MCF 10A (cell line): ENCODE data around the gene PIGL. TPM values are rescaled to one million over a fixed set of nuclear protein-coding genes. Genes with fewer than 3 reads are reported as not detected.

Experiments used
- BruUV-seq: library from RNA; stranded (reverse); fragments of 400-500 nt; replicated peaks from 2 replicates; lab custom pipeline; 2021; lab: Mats Ljungman, UMichigan
- CTCF ChIA-PET: fragments of 300-600 bp; sonication (Branson Sonifier 250); formaldehyde crosslinking; extraction: SDS; loops from one replicate; lab custom pipeline; 2021; ENCODE audit warnings: antibody characterized with exemption, inconsistent platforms; lab: Yijun Ruan, JAX
- POLR2A ChIA-PET: fragments of 300-600, 350-650 bp; sonication (Branson Sonifier 250); formaldehyde crosslinking; extraction: SDS; loops from one replicate; lab custom pipeline; 2020; ENCODE audit warnings: antibody characterized with exemption, inconsistent platforms; lab: Yijun Ruan, JAX
- DNase-seq: peaks from one replicate; pipeline ENCODE4 v3.0.0-alpha.2; 2018; ENCODE audit not compliant: unreplicated experiment
- H3K27ac Mint-ChIP-seq: one replicate; pipeline ENCODE4 v1.8.0; 2022; ENCODE audit warnings: mild to moderate bottlenecking, low read depth, mixed read lengths; ENCODE audit not compliant: unreplicated experiment
- H3K27me3 Mint-ChIP-seq: one replicate; pipeline ENCODE4 v1.8.0; 2022; ENCODE audit warnings: mixed read lengths; ENCODE audit not compliant: insufficient read depth, unreplicated experiment
- H3K36me3 Mint-ChIP-seq: one replicate; pipeline ENCODE4 v1.8.0; 2022; ENCODE audit warnings: mild to moderate bottlenecking, moderate library complexity, mixed read lengths; ENCODE audit not compliant: insufficient read depth, unreplicated experiment
- H3K4me1 Mint-ChIP-seq: one replicate; pipeline ENCODE4 v1.8.0; 2022; ENCODE audit warnings: mixed read lengths; ENCODE audit not compliant: insufficient read depth, unreplicated experiment
- H3K4me3 Mint-ChIP-seq: one replicate; pipeline ENCODE4 v1.8.0; 2022; ENCODE audit warnings: mild to moderate bottlenecking, moderate library complexity, mixed read lengths; ENCODE audit not compliant: unreplicated experiment
- H3K9me3 Mint-ChIP-seq: one replicate; pipeline ENCODE4 v1.8.0; 2022; ENCODE audit warnings: mixed read lengths; ENCODE audit not compliant: unreplicated experiment
- intact Hi-C: fragments of 100-400 bp; cut with micrococcal nuclease; formaldehyde crosslinking; loops from 2 replicates; pipeline ENCODE4 v1.14.1; 2022
- total RNA-seq: library from RNA; stranded (reverse); gene quantifications from 2 replicates; pipeline ENCODE4 v1.2.3, GENCODE V29; 2022
- TF ChIP-seq, protein P1 (sequence below): fragments of 200-600 bp; IDR thresholded peaks from one replicate; pipeline ENCODE4 v1.8.0; 2022; ENCODE audit warnings: antibody characterized with exemption, mild to moderate bottlenecking; ENCODE audit not compliant: unreplicated experiment

The PIGL gene
- total RNA-seq, 1 experiment from 2014 or later: 31.3 TPM

DNA sequence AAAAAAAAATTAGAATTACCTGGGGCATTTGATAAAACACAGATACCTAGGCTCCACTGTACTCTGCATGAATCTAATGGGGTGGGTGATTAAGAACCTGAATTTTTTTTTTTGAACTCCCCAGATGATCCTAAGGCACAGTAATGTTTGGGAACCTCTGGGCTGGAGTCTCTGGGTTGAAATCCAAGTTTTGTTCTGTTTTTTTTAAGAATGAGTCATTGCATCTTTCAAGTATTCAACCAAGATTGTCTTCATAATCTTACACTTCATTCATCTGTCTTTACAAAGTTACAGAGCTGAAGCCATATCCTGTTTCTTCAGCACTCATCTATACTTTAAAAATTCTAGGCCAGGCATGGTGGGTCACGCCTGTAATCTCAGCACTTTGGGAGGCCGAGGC is 52.6 kb downstream of the PIGL start:
- H3K27ac Mint-ChIP-seq: no peak overlapping the region
- DNase-seq: peak; percentile 28
- no TSS peak for BruUV-seq

DNA sequence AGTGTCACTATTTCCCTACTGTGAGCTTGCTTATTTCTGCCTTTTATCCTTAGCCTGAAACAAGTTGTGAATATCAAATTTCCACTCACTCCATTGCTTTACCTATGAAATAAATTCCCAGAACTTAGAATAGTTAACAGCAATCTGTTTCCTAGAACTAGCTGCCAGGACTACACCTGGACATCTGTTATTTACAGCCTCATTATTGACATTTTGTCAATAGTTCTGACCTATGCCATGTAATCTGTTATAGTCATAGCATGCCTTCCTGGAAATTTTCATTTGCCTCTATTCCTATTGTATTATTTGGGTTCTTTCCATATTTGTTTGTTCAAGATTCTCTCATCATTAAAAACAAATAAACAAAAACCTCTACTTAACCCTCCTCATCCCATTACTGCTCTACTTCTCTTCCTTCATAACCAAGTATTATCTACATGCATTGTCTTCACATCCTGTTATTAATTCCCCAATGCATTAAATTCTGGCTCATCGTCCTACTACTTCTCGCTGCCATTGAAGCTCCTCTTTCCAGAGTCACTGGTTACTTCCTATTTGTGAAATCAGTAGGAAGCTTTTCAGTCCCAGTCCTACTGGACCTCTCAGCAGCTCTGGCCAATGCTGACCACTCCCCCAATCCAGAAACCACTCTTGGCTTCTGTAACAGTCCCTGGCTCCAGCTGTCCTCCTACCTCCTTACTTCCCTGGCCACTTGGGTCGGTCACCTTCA is 55.3 kb downstream of the PIGL start:
- peaks cover 12% of the 10 kb centered on the region for H3K4me1 Mint-ChIP-seq
- ChIA-PET CTCF (no interaction called here), POLR2A (interaction anchor here (1.4 kb wide), 1 partner anchor 14 kb away, joined by 3 read pairs; no protein-coding TSS in a partner anchor)
- no TSS peak for BruUV-seq
- H3K27ac Mint-ChIP-seq: no peak overlapping the region
- no peak for DNase-seq
- no peaks in the 10 kb centered on the region for H3K36me3 Mint-ChIP-seq
- intact Hi-C loops: no loop called here
- H3K4me3 Mint-ChIP-seq: no peak overlapping the region
- TF ChIP-seq, protein P1, sequence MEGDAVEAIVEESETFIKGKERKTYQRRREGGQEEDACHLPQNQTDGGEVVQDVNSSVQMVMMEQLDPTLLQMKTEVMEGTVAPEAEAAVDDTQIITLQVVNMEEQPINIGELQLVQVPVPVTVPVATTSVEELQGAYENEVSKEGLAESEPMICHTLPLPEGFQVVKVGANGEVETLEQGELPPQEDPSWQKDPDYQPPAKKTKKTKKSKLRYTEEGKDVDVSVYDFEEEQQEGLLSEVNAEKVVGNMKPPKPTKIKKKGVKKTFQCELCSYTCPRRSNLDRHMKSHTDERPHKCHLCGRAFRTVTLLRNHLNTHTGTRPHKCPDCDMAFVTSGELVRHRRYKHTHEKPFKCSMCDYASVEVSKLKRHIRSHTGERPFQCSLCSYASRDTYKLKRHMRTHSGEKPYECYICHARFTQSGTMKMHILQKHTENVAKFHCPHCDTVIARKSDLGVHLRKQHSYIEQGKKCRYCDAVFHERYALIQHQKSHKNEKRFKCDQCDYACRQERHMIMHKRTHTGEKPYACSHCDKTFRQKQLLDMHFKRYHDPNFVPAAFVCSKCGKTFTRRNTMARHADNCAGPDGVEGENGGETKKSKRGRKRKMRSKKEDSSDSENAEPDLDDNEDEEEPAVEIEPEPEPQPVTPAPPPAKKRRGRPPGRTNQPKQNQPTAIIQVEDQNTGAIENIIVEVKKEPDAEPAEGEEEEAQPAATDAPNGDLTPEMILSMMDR: no peak
- peaks cover 7% of the 10 kb centered on the region for H3K9me3 Mint-ChIP-seq
- no peaks in the 10 kb centered on the region for H3K27me3 Mint-ChIP-seq

More for the DNA sequence above, 52.6 kb downstream of the PIGL start:
- POLR2A ChIA-PET: interaction anchor here (0.5 kb wide), 1 partner anchor 16 kb away, joined by 3 read pairs; no protein-coding TSS in a partner anchor
- CTCF ChIA-PET: no interaction called here
- intact Hi-C loops: no loop called here
- no peaks in the 10 kb centered on the region for H3K36me3 Mint-ChIP-seq
- H3K27me3 Mint-ChIP-seq: no peaks in the 10 kb centered on the region
- H3K4me3 Mint-ChIP-seq: no peak overlapping the region
- peaks cover 12% of the 10 kb centered on the region for H3K4me1 Mint-ChIP-seq
- TF ChIP-seq, protein P1: no peak
- peaks cover 7% of the 10 kb centered on the region for H3K9me3 Mint-ChIP-seq

DNA sequence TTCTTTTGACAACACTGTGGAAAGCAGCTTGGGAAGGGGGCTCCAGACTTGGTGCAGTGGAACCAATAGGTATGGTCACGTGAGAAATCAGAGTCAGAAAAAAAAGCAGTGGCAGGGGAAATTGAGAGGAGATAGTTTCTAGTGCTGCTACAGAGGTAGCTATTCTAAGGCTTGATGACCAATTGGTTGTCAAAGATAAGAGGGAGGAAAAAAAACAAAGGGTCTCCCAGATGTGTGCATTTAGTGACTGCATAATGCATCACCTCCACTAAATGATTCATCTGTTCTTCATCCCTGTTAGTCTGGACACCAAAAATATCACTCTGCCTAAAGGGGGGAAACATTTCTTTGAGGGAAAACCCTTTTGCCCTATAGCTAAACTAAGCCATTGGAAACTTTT is 56.5 kb downstream of the PIGL start:
- CTCF ChIA-PET: interaction anchor here (0.7 kb wide), 1 partner anchor 12 kb away, joined by 3 read pairs; no protein-coding TSS in a partner anchor
- H3K27ac Mint-ChIP-seq: no peak overlapping the region

DNA sequence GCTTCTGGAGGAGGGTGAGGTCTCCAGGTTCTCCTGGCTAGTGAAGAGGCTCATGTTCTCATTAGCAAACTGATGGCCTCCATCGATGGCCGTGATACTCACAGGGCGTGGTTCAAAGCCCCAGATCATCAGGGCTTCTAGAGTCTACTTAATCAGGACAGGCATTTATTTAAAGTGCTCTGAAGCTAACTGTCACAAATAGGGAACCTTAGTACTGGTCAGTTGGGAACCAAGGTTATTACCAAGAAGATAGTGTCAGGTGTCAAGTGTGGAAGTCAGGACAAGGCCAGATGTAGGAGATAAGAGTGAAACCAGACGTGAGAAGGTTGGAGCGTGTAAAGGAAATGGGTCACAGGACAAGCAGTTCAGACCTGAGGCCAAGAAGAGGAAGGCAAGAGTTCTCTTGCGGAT is 56.9 kb downstream of the PIGL start:
- TF ChIP-seq, protein P1: no peak
- H3K9me3 Mint-ChIP-seq: peaks cover 7% of the 10 kb centered on the region
- H3K4me1 Mint-ChIP-seq: peaks cover 12% of the 10 kb centered on the region
- no TSS peak for BruUV-seq
- intact Hi-C loops: no loop called here
- ChIA-PET CTCF (no interaction called here), POLR2A (interaction anchor here (0.6 kb wide), 1 partner anchor 1694 kb away, joined by 3 read pairs; no protein-coding TSS in a partner anchor)
- H3K27me3 Mint-ChIP-seq: no peaks in the 10 kb centered on the region
- no peak for DNase-seq
- H3K4me3 Mint-ChIP-seq: no peak overlapping the region
- H3K27ac Mint-ChIP-seq: no peak overlapping the region
- H3K36me3 Mint-ChIP-seq: no peaks in the 10 kb centered on the region

More for the DNA sequence above, 56.5 kb downstream of the PIGL start:
- BruUV-seq: no TSS peak
- no peak for DNase-seq
- Mint-ChIP-seq H3K27me3 (no peaks in the 10 kb centered on the region), H3K4me3 (no peak overlapping the region), H3K4me1 (peaks cover 12% of the 10 kb centered on the region), H3K9me3 (peaks cover 7% of the 10 kb centered on the region), H3K36me3 (no peaks in the 10 kb centered on the region)
- POLR2A ChIA-PET: no interaction called here
- TF ChIP-seq, protein P1: no peak
- intact Hi-C loops: no loop called here
